HG03354 (cell line): ENCODE results near the gene MRPL36.
"Not testable (repeated sequence)": the region's sequence is repeated elsewhere in the genome, so short reads cannot be mapped to it uniquely, and the experiment has no call there.

ENCODE experiments used
- ATAC-seq: cut with Tn5 transposase; IDR thresholded peaks from one replicate; pipeline ENCODE4 v1.9.1; 2021; ENCODE audit warnings: mild to moderate bottlenecking; ENCODE audit not compliant: unreplicated experiment, poor library complexity, severe bottlenecking

The MRPL36 gene

GRCh38 chr5:1800472-1801221, 1.0 kb upstream of the MRPL36 start:
- ATAC-seq = peak; percentile 57

GRCh38 chr5:1799110-1799601, 481 bp downstream of the MRPL36 start:
- peak; percentile 25 for ATAC-seq

DNA sequence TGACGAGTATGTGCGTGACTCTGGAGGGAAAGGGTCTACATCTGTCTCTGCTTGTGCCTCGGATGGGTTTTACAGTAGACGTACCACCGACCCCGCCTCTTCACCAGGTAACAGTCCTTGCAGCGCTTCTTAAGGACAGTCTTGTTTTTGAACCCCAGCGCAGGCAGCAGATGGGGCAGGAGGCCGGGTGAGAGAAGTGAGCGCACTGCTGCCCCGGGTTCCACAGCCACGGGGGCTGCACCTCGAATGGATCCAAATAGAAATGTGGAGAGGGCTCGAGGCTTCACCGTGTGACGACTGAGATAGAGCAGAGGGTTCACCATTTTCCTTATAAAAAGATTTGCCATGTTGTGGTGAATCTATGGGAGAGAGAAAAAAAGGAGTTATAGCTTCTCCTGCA, 1.0 kb downstream of the MRPL36 start:
- ATAC-seq = not testable (repeated sequence)

DNA sequence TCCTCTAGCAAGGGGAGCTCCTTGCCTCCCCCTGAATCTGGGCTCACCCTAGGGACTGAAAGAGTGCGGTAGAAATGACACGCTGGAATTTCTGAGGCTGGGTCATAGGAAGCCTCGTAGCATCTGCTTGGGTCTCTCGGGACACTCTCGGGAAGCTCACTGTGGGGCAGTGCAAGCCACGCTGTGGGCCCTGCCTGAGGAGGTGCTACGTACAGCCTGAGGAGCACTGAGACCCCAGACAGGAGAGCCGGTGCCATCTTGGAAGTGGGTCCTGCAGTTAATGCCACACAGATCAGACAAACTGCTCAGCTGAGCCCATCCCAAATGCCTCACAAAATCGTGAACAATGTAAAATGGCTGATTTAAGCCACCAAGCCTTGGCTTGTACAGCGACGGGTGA, 1.8 kb downstream of the MRPL36 start:
- ATAC-seq = no peak

DNA sequence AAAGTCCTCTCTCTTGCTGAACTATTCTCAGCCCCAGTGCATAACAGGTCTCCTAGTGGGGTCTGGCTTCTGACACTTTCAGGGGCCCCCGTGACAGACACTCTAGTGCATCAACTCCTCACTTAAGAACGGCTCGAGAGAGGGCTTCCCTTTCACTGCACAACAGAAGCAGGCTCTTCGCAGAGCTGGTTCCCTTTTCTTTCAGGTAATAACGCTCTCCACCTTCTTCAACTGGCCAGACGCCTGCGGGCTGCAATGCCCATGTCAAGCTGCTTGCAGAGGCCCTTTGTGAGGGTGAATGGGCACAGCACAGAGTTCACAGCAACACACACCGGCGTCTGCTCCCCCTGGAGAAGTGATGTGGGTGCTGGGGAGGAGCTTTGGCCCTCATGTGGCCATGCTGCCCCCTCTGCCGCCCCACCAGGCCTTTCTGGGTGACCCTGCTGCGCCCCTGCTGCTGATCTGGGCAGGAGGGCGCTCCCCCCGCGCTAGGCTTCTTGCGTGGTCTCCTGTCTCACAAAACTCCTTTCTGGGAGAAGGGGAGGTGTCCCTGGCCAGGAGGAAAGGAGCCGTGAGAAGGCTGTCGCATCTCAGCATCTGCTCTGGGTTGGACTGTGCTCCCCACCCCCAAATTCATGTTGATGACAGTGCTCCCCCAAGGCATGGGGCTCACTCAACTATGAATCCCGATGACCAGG, 2.4 kb downstream of the MRPL36 start:
- ATAC-seq = no peak

DNA sequence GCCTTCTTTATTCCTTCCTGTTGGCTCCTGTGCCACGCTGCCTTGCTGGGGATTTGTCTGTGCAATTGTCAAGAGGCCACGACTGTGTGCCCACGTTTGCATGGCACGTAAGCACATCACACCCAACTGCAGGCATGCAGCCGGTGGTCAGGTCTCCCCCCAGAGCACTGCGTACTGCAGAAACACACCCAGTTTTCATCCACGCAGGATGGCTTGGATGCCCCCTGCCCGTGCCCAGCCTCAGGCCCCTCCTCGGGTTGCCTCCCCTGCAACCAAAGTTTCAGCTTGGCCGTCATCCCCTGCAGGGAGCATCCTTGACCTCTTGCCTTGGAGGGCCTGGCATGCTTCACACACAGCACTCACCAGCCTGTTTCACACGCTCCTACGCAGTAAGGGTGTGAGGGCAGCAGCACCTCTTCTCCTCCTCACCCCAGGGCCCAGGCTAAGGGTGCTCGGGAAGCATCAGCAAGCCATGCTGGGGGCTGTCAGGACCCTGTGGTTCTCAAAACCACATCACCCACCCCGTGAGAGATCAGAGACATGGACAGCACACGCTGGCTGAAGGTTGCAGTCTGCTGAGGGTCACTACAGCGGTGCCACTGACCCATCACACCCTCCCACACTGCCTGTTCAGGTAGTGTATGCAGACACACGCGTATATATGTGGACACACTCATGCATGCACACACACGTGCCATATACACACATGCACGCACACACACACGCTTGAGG, 3.1 kb downstream of the MRPL36 start:
- no peak for ATAC-seq

DNA sequence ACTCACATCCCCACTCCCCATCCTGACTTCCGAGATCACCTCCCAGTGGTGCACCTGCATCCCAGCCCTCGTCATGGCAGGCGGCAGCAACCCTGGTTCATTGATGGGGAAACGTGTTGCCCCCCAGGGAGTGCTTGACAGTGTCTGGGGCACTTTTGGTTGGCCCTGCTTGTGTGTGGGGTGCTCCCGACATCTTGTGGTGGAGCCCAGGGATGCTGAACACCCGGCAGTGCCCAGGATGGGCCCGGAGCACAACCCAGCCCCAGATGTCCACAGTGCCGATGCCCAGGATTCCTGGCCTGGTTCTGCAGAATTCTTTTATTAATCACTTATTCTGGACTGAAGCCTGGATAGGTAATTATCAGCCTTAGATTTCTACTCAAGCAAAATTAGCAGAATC, 3.7 kb downstream of the MRPL36 start:
- no peak for ATAC-seq

DNA sequence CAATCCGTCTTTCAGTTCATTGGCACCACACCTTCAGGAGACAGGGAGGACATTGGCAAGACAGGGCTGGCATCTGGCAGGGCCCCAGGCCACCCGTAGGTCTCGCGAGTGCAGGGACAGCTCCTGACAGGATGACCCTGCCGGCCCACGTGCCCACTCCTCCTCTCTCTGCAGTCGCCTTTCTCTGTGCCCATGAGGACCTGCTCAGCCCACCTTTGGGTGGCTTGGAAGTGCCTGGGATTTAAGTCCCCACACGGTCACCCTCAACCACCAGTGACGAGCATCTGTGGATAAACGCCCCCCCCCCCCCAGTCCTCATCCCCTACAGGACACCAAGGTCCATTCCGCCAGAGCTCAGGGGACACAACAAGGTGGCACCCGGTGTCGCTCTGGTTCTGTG, 4.1 kb downstream of the MRPL36 start:
- ATAC-seq = no peak

DNA sequence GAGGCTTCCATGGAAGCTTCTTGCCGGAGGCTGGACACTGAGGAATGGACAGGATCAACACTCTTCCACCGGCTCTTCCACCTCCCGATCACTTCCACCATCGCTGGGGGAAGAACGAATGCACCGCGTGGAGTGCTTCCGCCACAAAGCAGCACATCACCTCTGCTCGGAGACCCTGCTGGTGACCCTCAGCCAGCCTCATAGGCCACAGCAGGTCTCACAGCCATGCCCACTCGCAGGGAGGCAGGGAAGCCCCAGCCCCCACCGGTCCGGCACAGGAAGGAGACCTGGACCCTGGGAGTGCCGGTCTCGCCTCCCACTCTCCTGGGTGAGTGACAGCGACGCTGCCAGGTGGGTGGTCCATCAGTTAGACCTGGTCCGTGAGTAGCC, 4.7 kb downstream of the MRPL36 start:
- no peak for ATAC-seq

DNA sequence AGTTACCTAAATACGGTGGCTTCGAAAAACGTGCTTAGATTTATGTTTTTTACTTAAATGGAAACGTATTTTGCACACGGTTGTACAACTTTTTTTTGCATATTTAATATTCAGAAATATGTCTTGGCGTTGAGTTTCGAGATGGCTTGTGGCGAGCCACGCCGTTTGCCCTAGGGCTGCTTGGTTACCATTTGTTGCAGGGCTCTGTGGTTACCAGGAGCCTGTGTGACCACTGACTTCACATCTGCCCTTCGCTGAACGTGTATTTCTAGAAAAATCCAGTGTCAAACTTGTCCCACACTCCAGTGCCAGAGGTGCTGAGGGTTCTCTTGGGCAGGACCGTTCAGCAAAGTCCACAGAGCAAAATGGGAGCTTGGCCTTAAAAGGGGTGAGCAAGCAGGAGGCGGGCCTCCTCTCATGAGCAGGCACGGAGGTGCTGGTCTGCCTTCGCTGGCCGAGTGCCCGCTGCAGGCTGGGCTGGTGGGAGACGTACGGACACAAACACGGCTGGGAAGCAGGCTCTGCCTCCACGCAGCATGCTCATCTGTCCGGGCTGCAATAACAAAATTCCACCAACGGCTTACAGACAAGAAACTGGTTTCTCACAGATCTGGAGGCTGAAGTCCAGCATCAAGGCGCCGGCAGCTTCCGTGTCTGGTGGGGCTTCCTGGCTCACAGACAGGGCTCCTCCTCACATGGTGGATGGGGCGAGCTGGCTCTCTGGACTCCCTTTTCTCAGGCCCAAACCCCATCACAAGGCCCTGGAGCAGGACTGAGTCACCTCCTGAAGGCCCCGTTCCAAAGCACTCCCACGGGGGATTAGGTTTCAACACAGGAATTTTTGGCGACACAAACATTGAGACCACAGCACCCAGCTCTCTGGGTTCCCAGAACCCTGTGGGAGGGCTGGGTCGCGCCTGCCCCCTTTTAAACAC, 5.4 kb downstream of the MRPL36 start:
- no peak for ATAC-seq

GRCh38 chr5:1793301-1793740, 6.3 kb downstream of the MRPL36 start:
- no peak for ATAC-seq

DNA sequence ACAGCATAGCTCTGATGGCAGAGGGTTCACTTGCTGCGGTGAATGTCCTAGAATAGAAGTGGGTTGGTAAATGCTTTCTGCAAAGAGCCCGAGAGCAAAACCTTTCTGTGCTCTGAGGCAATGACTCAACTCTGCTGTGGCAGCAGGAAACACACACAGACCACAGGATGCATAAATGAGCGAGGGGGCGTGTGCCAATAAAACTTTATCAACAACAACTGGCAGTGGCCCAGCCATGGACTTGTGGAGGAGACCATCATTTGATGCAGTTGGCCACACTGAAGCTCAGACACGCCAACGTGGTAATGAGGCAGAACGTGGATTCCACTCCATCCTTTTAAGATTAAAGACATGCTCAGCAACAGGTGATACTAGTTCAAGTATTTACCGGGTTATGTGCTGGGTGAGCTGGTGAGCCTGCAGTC, 6.8 kb downstream of the MRPL36 start:
- peak; percentile 98 for ATAC-seq

DNA sequence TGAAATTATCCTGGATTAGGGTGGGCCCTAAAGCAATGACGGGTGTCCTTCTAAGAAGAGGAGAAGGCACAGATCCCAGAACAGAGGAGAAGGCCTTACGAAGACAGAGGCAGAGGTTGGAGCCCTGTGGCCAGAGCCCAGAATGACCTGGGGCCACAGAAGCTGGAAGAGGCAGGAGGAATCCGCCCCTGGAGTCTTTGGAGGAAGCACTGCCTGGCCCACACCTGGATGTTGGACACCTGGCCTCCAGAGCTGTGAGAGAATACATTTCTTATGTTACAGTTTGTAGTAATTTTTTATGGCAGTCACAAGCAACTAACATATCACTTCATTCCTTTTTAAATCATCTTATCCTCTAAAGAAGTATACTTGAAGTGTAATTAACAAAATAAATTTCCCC, 8.5 kb downstream of the MRPL36 start:
- no peak for ATAC-seq

DNA sequence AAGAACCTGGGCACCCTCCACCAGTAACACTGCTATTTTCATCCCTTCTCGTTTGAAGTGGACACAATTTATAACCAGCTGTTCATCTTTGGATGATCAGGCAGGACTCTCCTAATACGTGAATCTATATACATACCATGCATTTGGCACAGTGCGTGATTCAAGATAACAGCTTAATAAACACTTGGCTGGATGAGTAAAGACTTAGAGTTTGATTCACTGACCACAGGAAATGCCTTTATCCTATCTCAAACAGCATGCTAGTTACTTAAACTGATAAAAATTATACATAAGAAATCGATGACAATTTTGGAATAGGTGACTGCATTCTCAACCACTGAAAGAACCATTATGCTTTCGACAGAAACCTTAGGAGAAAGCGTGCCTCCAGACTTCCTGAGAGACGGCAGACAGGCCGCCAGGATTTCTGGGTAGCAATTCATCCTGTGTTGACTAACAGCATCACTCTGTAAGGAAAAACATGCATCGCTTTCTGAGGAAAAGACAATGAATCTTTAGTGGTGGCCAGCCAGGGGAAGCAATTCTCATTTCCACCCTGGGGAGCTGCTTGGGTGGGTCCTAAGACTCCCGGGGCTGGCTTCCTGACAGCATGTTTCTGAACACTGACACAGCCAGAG, 9.7 kb downstream of the MRPL36 start:
- ATAC-seq = no peak

- not testable (repeated sequence) for ATAC-seq
These were observed 10.2 kb downstream of the MRPL36 start for GRCh38 chr5:1789438-1789833.

GRCh38 chr5:1788828-1789227, 10.8 kb downstream of the MRPL36 start:
- ATAC-seq = no peak

- ATAC-seq = no peak
These were observed 11.4 kb downstream of the MRPL36 start for GRCh38 chr5:1788200-1788599.

DNA sequence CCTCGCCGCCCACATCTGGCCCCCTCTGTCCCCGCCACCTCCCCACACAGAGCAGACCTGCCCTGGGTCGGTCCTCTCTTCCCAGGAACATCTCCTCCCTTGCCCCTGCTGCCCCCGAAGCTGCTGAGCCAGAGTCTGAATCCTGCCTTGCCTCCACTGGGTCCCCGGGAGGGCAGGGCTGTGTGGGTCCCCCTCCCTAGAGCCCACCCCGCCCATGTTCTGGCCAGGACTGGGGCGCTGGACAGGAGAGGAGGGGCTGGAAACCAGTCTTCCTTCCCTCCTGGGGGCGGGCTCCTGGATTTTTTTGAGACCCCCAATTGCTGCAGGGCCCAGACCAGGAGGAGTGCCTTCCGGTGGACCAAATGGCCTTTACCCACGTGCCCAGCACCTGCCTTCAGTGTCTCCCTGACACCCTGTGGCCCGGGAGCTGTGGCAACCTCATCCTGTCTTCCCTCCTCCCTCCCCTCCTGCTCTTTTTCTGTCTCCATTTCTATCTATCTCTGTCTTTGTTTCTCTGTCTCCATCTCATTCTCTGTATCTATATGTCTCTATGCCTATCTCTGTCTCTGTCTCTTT, 12.1 kb downstream of the MRPL36 start:
- ATAC-seq = no peak
